Fibroblast of villous mesenchyme (primary cell): ENCODE measurements around the gene QRFP. TPM values are rescaled to one million over a fixed set of nuclear protein-coding genes. Genes with fewer than 3 reads are reported as not detected.

Source experiments
- DNase-seq: peaks from one replicate; pipeline ENCODE4 v3.0.0-alpha.2; 2010; ENCODE audit warnings: low read depth
- H3K4me3 ChIP-seq: 2 replicates; pipeline ENCODE4 v1.5.1; 2011; ENCODE audit warnings: low read depth, mild to moderate bottlenecking, low read length
- CTCF ChIP-seq: IDR thresholded peaks from 2 replicates; pipeline ENCODE4 v1.5.1; 2012; ENCODE audit warnings: low read depth, mild to moderate bottlenecking, low read length; ENCODE audit not compliant: insufficient read depth
- total RNA-seq: library from RNA; depleted of rRNA; stranded (reverse); fragments of >200 nt; gene quantifications from 2 replicates; pipeline ENCODE4 v1.2.3, GENCODE V29; 2012

QRFP gene
- total RNA-seq, 1 donor: not detected

- DNase-seq: peak; percentile 7
- TF ChIP-seq CTCF: no peak
- no peak overlapping the region for H3K4me3 ChIP-seq
Measured at GRCh38 chr9:130891688-130892476, 4.7 kb downstream of the QRFP start.

GRCh38 chr9:130890870-130891687 is 5.5 kb downstream of the QRFP start:
- H3K4me3 ChIP-seq: no peak overlapping the region
- TF ChIP-seq CTCF: no peak
- DNase-seq: no peak

GRCh38 chr9:130890124-130890523 is 6.5 kb downstream of the QRFP start:
- no peak for DNase-seq
- no peak for TF ChIP-seq CTCF
- no peak overlapping the region for H3K4me3 ChIP-seq

- no peak for DNase-seq
- no peak for TF ChIP-seq CTCF
- H3K4me3 ChIP-seq: no peak overlapping the region
Measured at GRCh38 chr9:130888146-130888885, 8.3 kb downstream of the QRFP start.

GRCh38 chr9:130887494-130888144 is 9.0 kb downstream of the QRFP start:
- no peak overlapping the region for H3K4me3 ChIP-seq
- no peak for DNase-seq
- no peak for TF ChIP-seq CTCF

- DNase-seq: no peak
- H3K4me3 ChIP-seq: no peak overlapping the region
- no peak for TF ChIP-seq CTCF
Measured at GRCh38 chr9:130886981-130887380, 9.6 kb downstream of the QRFP start.
